ENCODE data around the gene PTPN12.
A peak's percentile ranks its signal among the peaks of the same experiment; 100 is the strongest.
"Not testable (repeated sequence)": the region's sequence is repeated elsewhere in the genome, so short reads cannot be mapped to it uniquely, and the experiment has no call there.

PTPN12 gene

GRCh38 chr7:77580762-77581350 is 43.8 kb downstream of the PTPN12 start:
- DNase-seq (ENCODE audit: low read depth), result no peak

GRCh38 chr7:77587272-77587671 is 50.2 kb downstream of the PTPN12 start:
- DNase-seq (ENCODE audit: low read depth), result no peak

DNA sequence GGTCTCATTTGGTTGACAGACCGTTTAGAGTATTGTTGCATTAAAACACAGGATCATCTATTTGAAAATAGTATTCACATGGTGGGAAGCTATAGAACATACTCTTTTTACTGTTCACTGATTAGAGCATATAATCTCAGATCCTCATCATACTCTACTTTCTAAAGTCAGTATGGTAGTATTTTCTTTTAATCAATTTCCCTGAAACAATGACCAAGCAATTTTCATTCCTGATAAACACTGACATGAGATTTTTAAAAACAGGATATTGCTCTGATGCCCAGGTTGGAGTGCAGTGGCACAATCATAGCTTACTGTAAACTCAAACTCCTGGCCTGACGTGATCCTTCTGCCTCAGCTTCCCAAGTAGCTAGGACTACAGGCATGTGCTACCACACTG is 63.9 kb downstream of the PTPN12 start:
- DNase-seq (ENCODE audit: low read depth), result no peak

DNA sequence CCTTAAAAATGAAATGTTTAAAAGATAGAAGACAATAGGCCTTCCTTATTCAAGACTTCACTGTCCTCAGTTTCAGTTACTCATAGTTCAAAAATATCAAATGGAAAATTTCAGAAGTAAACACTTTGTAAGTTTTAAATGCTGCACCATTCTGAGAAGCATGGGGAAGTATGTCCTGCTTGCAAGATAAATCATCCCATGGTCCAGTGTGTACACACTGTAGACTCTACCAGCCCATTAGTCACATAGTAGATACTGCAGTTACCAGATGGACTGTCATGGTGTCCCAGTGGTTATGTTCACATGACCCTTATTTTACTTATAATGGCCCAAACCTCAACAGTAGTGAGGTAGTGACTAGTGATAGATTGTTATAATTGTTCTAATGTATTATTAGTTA is 69.5 kb downstream of the PTPN12 start:
- DNase-seq (ENCODE audit: low read depth), result no peak

- no peak for DNase-seq (ENCODE audit: low read depth)
Measured at GRCh38 chr7:77619314-77619713, 82.2 kb downstream of the PTPN12 start.

DNA sequence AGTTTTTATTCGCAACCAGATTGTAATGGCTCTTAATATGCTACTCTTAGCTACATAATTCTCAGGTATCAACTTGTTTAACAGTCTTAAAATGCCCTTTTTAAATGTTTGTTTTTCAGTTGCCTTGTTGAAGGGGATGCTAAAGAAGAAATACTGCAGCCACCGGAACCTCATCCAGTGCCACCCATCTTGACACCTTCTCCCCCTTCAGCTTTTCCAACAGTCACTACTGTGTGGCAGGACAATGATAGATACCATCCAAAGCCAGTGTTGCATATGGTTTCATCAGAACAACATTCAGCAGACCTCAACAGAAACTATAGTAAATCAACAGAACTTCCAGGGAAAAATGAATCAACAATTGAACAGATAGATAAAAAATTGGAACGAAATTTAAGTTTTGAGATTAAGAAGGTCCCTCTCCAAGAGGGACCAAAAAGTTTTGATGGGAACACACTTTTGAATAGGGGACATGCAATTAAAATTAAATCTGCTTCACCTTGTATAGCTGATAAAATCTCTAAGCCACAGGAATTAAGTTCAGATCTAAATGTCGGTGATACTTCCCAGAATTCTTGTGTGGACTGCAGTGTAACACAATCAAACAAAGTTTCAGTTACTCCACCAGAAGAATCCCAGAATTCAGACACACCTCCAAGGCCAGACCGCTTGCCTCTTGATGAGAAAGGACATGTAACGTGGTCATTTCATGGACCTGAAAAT is 89.7 kb downstream of the PTPN12 start:
- no peak for DNase-seq (ENCODE audit: low read depth)

GRCh38 chr7:77627309-77627676 is 90.2 kb downstream of the PTPN12 start:
- DNase-seq (ENCODE audit: low read depth), result no peak

- no peak for DNase-seq (ENCODE audit: low read depth)
Measured at GRCh38 chr7:77629797-77630196, 92.7 kb downstream of the PTPN12 start.

DNA sequence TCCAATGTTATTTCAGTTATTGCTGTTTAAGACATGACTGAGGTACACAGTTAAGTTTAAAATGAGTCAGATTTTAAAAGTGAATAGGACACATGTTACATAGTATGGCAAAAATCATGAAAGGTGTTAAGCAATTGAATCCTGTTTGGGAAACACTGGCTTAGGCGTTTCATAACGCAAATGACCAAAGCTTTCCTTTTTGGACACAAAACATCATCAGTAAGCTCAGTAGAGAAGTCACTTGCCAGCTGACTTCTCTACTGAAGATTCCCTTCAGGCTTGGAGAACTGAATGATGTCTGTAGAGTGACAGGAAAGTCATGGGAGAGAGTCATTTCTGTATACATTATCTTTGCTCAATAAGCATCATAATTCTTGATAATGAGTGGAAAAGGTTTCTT is 94.7 kb downstream of the PTPN12 start:
- DNase-seq (ENCODE audit: low read depth), result no peak

DNA sequence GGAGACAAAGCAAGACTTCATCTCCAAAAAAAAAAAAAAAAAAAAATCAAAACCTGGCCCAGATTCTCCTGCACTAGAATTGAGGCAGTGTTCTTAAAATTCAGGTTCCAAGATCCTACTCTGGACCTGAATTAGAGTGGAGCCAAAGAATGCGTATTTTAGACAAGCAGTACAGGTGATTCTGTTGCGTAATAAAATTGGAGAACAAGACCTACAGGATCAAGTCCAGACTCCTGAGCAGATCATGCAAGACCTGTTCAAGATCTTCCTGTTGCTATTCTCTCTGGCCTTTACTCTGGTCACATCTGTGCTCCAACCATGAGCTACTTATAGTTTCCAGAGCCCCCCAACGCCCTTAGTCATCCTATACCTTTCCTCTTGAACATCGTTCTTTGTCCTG is 107.7 kb downstream of the PTPN12 start:
- DNase-seq (ENCODE audit: low read depth), result no peak

DNA sequence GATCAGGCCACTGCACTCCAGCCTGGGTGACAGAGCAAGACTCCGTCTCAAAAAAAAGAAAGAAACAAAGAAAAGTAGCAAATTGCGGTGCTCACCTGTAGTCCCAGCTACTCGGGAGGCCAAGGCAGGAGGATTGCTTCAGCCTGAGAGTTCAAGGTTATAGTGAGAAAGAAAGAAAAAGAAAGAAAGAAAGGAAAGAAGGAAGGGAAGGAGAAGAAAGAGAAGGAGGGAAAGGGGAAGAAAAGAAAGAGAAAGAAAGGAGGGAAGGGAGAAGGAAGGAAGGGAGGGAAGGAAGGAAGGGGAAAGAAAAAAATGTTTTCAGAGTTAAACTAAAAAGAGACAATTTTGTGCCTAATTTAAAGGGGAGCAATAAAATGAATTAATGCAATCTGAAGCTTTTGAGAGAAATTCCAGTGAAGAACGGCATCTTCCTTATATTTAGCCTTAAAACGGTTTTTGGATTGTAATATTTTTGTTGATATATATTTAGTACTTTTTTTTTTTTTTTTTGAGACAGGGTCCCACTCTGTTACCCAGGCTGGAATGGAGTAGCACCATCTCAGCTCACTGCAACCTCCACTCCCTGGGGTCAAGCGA is 111.7 kb downstream of the PTPN12 start:
- DNase-seq (ENCODE audit: low read depth), result no peak

- no peak for DNase-seq (ENCODE audit: low read depth)
Measured at GRCh38 chr7:77649716-77650349, 112.7 kb downstream of the PTPN12 start.

DNA sequence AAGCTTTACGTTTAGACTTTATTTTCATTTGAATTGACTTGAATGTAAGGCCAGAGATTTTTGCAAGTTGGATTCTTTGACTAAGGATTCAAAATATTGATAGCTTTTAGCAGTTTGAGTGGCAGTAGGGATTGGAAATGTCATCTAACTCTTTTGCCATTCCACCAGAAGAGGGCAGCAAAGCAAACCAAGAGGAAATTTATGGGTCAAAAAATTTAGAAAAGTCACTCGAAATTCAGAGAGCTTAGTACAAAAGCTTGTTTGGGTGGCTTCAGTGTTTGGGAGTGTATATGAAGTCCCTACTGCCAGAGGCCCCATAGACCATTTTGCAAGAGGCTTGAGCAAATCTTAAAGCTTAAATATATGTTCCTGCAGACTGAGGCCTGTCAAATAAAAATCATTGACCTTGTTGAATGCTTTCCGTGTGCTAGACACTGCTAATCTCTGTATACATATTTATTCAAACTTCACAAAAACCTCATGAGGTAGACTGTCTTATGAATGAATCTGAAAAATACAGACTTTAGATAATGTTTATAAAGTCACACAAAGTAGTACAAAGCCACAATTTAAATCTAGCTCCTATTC is 114.6 kb downstream of the PTPN12 start:
- DNase-seq (ENCODE audit: low read depth), result peak; percentile 26

DNA sequence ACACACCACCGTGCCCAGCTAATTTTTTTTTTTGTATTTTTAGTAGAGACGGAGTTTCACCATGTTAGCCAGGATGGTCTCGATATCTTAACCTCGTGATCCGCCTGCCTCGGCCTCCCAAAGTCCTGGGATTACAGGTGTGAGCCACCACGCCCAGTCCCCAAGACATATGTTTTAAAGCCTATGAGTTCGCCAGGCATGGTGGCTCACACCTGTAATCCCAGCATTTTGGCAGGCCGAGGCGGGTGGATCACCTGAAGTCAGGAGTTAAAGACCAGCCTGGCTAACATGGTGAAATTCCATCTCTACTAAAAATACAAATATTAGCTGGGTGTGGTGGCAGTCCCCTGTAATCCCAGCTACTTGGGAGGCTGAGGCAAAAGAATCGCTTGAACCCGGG is 115.7 kb downstream of the PTPN12 start:
- DNase-seq (ENCODE audit: low read depth), result not testable (repeated sequence)

DNA sequence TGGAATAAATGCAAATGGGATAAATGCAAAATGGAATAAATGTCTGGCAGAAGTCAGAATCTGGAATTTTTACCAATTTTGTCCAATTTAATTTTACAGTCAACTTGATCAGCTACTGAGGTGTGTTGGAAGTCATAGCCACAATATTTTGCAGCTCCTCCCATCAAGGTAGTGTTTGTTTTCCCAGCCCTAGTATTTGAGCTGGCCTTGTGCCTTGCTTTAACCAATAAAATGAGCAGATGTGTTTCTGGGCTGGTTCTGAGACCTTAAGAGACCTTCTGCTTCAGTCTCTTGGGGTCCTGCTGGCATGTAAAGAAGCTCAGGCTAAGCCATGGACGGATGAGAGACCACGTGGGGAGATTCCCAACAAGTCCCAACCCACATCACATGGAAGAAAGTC is 116.5 kb downstream of the PTPN12 start:
- no peak for DNase-seq (ENCODE audit: low read depth)

DNA sequence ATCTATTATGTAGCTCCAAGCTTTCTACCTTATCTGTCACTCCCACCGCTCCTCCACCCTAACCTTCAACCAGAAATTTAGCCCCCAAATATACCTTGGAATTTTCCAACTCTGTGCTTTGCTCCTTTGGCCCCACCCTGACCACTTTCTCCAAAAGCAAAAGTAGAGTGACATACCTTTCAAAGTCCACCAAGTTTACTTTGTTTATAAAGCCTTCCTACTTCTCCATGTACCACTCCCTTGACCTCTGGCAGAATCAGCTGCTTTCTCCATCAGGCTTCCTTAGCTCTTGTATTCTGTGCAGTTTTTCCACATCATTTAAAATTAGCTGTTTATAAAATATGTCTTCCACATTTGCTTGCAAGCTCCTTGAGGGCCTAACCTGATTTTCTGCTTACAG is 118.3 kb downstream of the PTPN12 start:
- DNase-seq (ENCODE audit: low read depth), result no peak

GRCh38 chr7:77655836-77656455 is 118.9 kb downstream of the PTPN12 start:
- no peak for DNase-seq (ENCODE audit: low read depth)

GRCh38 chr7:77657427-77658224 is 120.5 kb downstream of the PTPN12 start:
- peak; percentile 6 for DNase-seq (ENCODE audit: low read depth)

GRCh38 chr7:77658928-77659327 is 121.8 kb downstream of the PTPN12 start:
- DNase-seq (ENCODE audit: low read depth), result no peak

GRCh38 chr7:77661816-77662215 is 124.7 kb downstream of the PTPN12 start:
- DNase-seq (ENCODE audit: low read depth), result no peak

GRCh38 chr7:77662869-77663268 is 125.8 kb downstream of the PTPN12 start:
- no peak for DNase-seq (ENCODE audit: low read depth)

- no peak for DNase-seq (ENCODE audit: low read depth)
Measured at GRCh38 chr7:77664715-77665114, 127.6 kb downstream of the PTPN12 start.

All from stimulated activated CD4-positive, alpha-beta T cell treated with anti-CD3 and anti-CD28 coated beads, Interleukin-2, amount 100 ng/mL, for 4 hours (primary cell).